Neuronal stem cell (in vitro differentiated cells): ENCODE data around the gene RANBP10.
A peak's percentile ranks its signal among the peaks of the same experiment; 100 is the strongest.
"Not testable (repeated sequence)": the region's sequence is repeated elsewhere in the genome, so short reads cannot be mapped to it uniquely, and the experiment has no call there.

Experiments used
- DNase-seq: peaks from one replicate; pipeline ENCODE4 v3.0.0-alpha.2; 2013; ENCODE audit warnings: low spot score
- H2AFZ ChIP-seq: one replicate; pipeline ENCODE4 v1.6.1; 2013; ENCODE audit warnings: mild to moderate bottlenecking, low read length, inconsistent platforms
- H2AK5ac ChIP-seq: 2 replicates; pipeline ENCODE4 v1.6.1; 2013; ENCODE audit warnings: low read depth, mild to moderate bottlenecking, inconsistent platforms, low read length, moderate library complexity, mixed read lengths
- H2BK120ac ChIP-seq: 2 replicates; pipeline ENCODE4 v1.6.1; 2013; ENCODE audit warnings: low read depth, mild to moderate bottlenecking, inconsistent platforms, low read length, moderate library complexity, mixed read lengths
- H2BK12ac ChIP-seq: one replicate; pipeline ENCODE4 v1.6.1; 2013; ENCODE audit warnings: low read length, inconsistent platforms
- H2BK15ac ChIP-seq: 2 replicates; pipeline ENCODE4 v1.6.1; 2013; ENCODE audit warnings: mild to moderate bottlenecking, low read length, inconsistent platforms, mixed read lengths
- H2BK5ac ChIP-seq: one replicate; pipeline ENCODE4 v1.6.1; 2013; ENCODE audit warnings: inconsistent platforms, mild to moderate bottlenecking, low read length, moderate library complexity
- H3K14ac ChIP-seq: one replicate; pipeline ENCODE4 v1.6.1; 2013; ENCODE audit warnings: low read length, inconsistent platforms
- H3K18ac ChIP-seq: 2 replicates; pipeline ENCODE4 v1.6.1; 2013; ENCODE audit warnings: low read length, inconsistent platforms
- H3K23ac ChIP-seq: 2 replicates; pipeline ENCODE4 v1.6.1; 2013; ENCODE audit warnings: low read depth, mild to moderate bottlenecking, mixed read lengths, low read length, inconsistent platforms; ENCODE audit not compliant: poor library complexity
- H3K27ac ChIP-seq: replicated peaks from 3 replicates; pipeline ENCODE4 v1.5.1; 2013; ENCODE audit warnings: low read length, inconsistent platforms
- H3K27me3 ChIP-seq, 3 experiments: 2 replicates each; pipeline ENCODE4 v1.6.1; 2013; ENCODE audit warnings: low read length in 3 of 3, mild to moderate bottlenecking in 2 of 3, inconsistent platforms in 1 of 3, low read depth in 1 of 3, mixed read lengths in 1 of 3, moderate library complexity in 1 of 3; ENCODE audit not compliant: control insufficient read depth in 3 of 3, insufficient read depth in 3 of 3
- H3K36me3 ChIP-seq, 2 donors: replicated peaks in 1 of 2; 2 replicates each; pipeline ENCODE4 v1.6.1; 2013; ENCODE audit warnings: low read length in 2 of 2; ENCODE audit not compliant: control insufficient read depth in 2 of 2, insufficient read depth in 2 of 2
- H3K4ac ChIP-seq: 2 replicates; pipeline ENCODE4 v1.6.1; 2013; ENCODE audit warnings: inconsistent platforms, mild to moderate bottlenecking, low read length, moderate library complexity
- H3K4me1 ChIP-seq, 2 donors: 1 replicate in 1 of 2; 2 replicates in 1 of 2; pipeline ENCODE4 v1.6.1; 2013; ENCODE audit warnings: low read length in 2 of 2, low read depth in 1 of 2; ENCODE audit not compliant: control insufficient read depth in 2 of 2, insufficient read depth in 1 of 2
- H3K4me2 ChIP-seq: one replicate; pipeline ENCODE4 v1.6.1; 2013; ENCODE audit warnings: mild to moderate bottlenecking, low read length, inconsistent platforms; ENCODE audit not compliant: insufficient read depth, poor library complexity, severe bottlenecking
- H3K4me3 ChIP-seq, 2 donors: 2 replicates each; pipeline ENCODE4 v1.5.1; 2013; ENCODE audit warnings: low read length in 2 of 2, mild to moderate bottlenecking in 2 of 2, inconsistent platforms in 1 of 2, moderate library complexity in 1 of 2
- H3K79me1 ChIP-seq: one replicate; pipeline ENCODE4 v1.6.1; 2013; ENCODE audit warnings: low read depth, mild to moderate bottlenecking, inconsistent platforms, low read length, moderate library complexity
- H3K9ac ChIP-seq: one replicate; pipeline ENCODE4 v1.6.1; 2013; ENCODE audit warnings: mild to moderate bottlenecking, low read depth, low read length, inconsistent platforms; ENCODE audit not compliant: poor library complexity
- H3K9me3 ChIP-seq, 2 donors: replicated peaks in 1 of 2; 2 replicates each; pipeline versions ENCODE3 to v1.6.1; 2013; ENCODE audit warnings: low read length in 2 of 2, mild to moderate bottlenecking in 2 of 2, inconsistent platforms in 1 of 2, low read depth in 1 of 2, mixed read lengths in 1 of 2, moderate library complexity in 1 of 2; ENCODE audit not compliant: control insufficient read depth in 2 of 2, insufficient read depth in 1 of 2
- H4K8ac ChIP-seq: one replicate; pipeline ENCODE4 v1.6.1; 2013; ENCODE audit warnings: low read depth, mild to moderate bottlenecking, inconsistent platforms, low read length, moderate library complexity
- H4K91ac ChIP-seq: one replicate; pipeline ENCODE4 v1.6.1; 2013; ENCODE audit warnings: low read length, low read depth, mild to moderate bottlenecking, inconsistent platforms; ENCODE audit not compliant: poor library complexity
- WGBS, 2 donors: extraction: QIAGEN DNeasy Blood & Tissue Kit; methylation state at CpG; one replicate each; pipeline ENCODE4 v1.1.7; 2013; ENCODE audit warnings: missing lambda C conversion rate in 2 of 2, mixed read lengths in 1 of 2; ENCODE audit not compliant: insufficient read length in 2 of 2, insufficient replicate concordance in 1 of 2; ENCODE audit errors: extremely low coverage in 2 of 2; 5-methylcytosine and 5-hydroxymethylcytosine counted together

RANBP10 gene

GRCh38 chr16:67841816-67842508, 35.6 kb upstream of the RANBP10 start, which contains the start of gene THAP11:
Gene THAP11 (plus strand): TSS chr16:67842320. CDS start chr16:67842555, 235 bp downstream.
- peaks cover 20 to 23% of the 10 kb centered on the region in 2 donors for H3K4me1 ChIP-seq

DNA sequence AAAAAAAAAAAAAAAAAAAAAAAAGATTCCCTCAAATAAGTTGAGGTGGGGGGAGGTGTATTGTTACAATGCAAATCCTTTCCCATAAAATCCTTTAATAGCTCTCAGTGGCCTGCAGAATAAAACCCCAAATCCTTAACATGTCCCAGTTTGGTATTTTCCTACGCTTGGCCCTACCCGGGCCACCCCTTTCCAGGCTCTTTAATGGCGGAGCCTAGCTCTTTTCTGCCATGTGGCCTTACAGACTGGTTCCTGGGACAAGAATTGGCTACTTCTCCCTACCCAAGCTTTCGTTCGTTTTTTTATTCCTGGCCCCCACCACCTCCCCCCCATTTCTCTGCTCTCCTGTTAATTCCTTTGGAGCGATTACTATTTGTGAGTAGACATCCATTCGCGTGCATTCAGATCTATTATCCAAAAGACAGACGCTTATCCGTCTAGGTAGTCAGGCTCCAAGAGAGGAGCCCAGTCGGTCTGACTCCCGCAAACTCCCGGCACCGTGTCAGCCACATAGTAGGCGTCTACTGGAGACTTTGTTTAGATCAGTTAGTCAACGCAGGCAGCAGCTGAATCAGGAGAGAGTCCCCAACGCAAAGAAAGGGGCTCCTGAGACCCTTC, 34.9 kb upstream of the RANBP10 start:
- H3K27ac ChIP-seq = no peak overlapping the region
- peaks cover 20 to 23% of the 10 kb centered on the region in 2 donors for H3K4me1 ChIP-seq
- H3K23ac ChIP-seq = peak overlapping the region; percentile 99
- peaks cover 3 to 16% of the 10 kb centered on the region in 2 donors for H3K36me3 ChIP-seq
- no peak overlapping the region for H2AK5ac ChIP-seq
- H3K4me3 ChIP-seq = peak overlapping the region in 1 of 2 donors; percentile 91
- H2BK15ac ChIP-seq = peak overlapping the region; percentile 69
- H4K8ac ChIP-seq = no peak overlapping the region
- no peak for DNase-seq
- H2BK12ac ChIP-seq = no peak overlapping the region
- no peak overlapping the region for H4K91ac ChIP-seq
- H3K9ac ChIP-seq = no peak overlapping the region
- peaks cover 9% of the 10 kb centered on the region for H3K79me1 ChIP-seq
- H3K18ac ChIP-seq = peak overlapping the region; percentile 73
- H2AFZ ChIP-seq = peak overlapping the region; percentile 100
- H3K27me3 ChIP-seq = no peaks in the 10 kb centered on the region
- no peaks in the 10 kb centered on the region for H3K9me3 ChIP-seq
- H3K14ac ChIP-seq = no peak overlapping the region
- H3K4ac ChIP-seq = no peak overlapping the region
- H2BK120ac ChIP-seq = no peak overlapping the region
- H3K4me2 ChIP-seq = no peak overlapping the region
- no CpG with 5 or more reads among the region's 17 CpGs for WGBS, 2 donors
- peak overlapping the region; percentile 97 for H2BK5ac ChIP-seq

More at GRCh38 chr16:67841816-67842508, 35.6 kb upstream of the RANBP10 start, which contains the start of gene THAP11:
- H3K14ac ChIP-seq = peak within 1 kb of the TSS; percentile 98
- H3K36me3 ChIP-seq = peaks cover 3 to 16% of the 10 kb centered on the region in 2 donors
- DNase-seq = peak; percentile 97
- no peak within 1 kb of the TSS for H4K8ac ChIP-seq
- peaks cover 9% of the 10 kb centered on the region for H3K79me1 ChIP-seq
- H3K27me3 ChIP-seq = no peaks in the 10 kb centered on the region
- WGBS, 2 donors = no CpG with 5 or more reads among the region's 83 CpGs
- H2BK12ac ChIP-seq = peak within 1 kb of the TSS; percentile 51
- peak within 1 kb of the TSS; percentile 100 for H2AFZ ChIP-seq
- H3K4me3 ChIP-seq = peak within 1 kb of the TSS; percentile 88 to 91
- peak within 1 kb of the TSS; percentile 89 for H3K4me2 ChIP-seq
- H3K27ac ChIP-seq = peak within 1 kb of the TSS; percentile 98
- H3K9ac ChIP-seq = peak within 1 kb of the TSS; percentile 98
- no peaks in the 10 kb centered on the region for H3K9me3 ChIP-seq
- H2BK15ac ChIP-seq = peak within 1 kb of the TSS; percentile 95
- peak within 1 kb of the TSS; percentile 99 for H3K23ac ChIP-seq
- peak within 1 kb of the TSS; percentile 22 for H4K91ac ChIP-seq
- H3K18ac ChIP-seq = peak within 1 kb of the TSS; percentile 100
- H2BK120ac ChIP-seq = no peak within 1 kb of the TSS
- H2BK5ac ChIP-seq = peak within 1 kb of the TSS; percentile 97
- H3K4ac ChIP-seq = no peak within 1 kb of the TSS
- H2AK5ac ChIP-seq = peak within 1 kb of the TSS; percentile 35

DNA sequence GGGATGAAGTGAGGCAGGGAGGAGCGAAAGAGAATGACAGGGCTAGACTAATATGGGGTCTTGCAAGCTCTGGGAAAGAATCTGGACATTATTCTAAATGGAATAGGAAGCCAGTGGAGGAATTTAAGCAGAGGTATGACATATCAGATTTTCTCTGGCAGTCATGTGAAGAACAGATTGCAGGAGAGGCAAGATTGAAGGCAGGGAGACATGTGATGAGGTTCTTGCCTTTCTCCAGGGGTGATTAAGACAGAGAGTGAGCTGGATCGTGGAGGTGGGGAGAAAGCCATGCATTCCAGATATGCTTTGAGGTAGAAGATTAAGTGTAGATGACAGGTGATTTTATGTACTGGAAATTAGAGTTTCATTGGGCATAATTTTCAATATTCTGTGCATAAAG, 31.5 kb upstream of the RANBP10 start:
- Histone ChIP-seq H3K14ac (no peak overlapping the region), H3K18ac (no peak overlapping the region), H2AK5ac (no peak overlapping the region), H2BK120ac (no peak overlapping the region), H2BK12ac (no peak overlapping the region), H4K8ac (no peak overlapping the region), H3K27me3 (no peaks in the 10 kb centered on the region), H3K4me1 (peaks cover 4% of the 10 kb centered on the region in 2 donors), H2AFZ (no peak overlapping the region), H3K36me3 (no peaks in the 10 kb centered on the region), H3K23ac (no peak overlapping the region), H2BK15ac (no peak overlapping the region), H3K9me3 (no peaks in the 10 kb centered on the region), H3K27ac (no peak overlapping the region), H3K79me1 (peaks cover 5% of the 10 kb centered on the region), H3K4ac (no peak overlapping the region), H2BK5ac (no peak overlapping the region), H3K4me3 (no peak overlapping the region), H3K9ac (no peak overlapping the region), H3K4me2 (no peak overlapping the region), H4K91ac (no peak overlapping the region)
- no peak for DNase-seq
- no CpG with 5 or more reads among the region's 2 CpGs for WGBS, 2 donors

DNA sequence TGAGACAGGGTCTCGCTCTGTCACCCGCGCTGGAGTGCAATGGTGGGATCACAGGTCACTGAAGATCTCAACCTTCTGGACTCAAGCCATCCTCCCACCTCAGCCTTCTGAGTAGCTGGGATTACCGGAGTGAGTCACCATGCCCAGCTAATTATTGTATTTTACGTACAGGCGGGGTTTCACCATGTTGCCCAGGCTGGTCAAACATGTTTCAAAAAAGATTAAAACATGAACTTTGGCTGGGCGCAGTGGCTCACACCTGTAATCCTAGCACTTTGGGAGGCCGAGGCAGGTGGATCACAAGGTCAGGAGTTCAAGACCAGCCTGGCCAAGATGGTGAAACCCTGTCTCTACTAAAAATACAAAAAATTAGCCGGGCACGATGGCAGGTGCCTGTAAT, 30.8 kb upstream of the RANBP10 start:
- not testable (repeated sequence) for H2AK5ac ChIP-seq, DNase-seq, H3K27me3 ChIP-seq, H3K9ac ChIP-seq, H3K4me1 ChIP-seq, H3K79me1 ChIP-seq, H4K91ac ChIP-seq, H2BK15ac ChIP-seq, H3K9me3 ChIP-seq, H3K18ac ChIP-seq, H3K14ac ChIP-seq, H3K4me3 ChIP-seq, H2BK5ac ChIP-seq, H2BK12ac ChIP-seq, H3K4me2 ChIP-seq, H2AFZ ChIP-seq, H4K8ac ChIP-seq, H3K23ac ChIP-seq, H2BK120ac ChIP-seq, H3K36me3 ChIP-seq, H3K4ac ChIP-seq, H3K27ac ChIP-seq
- whole genome bisulfite sequencing, 2 donors = no CpG with 5 or more reads among the region's 10 CpGs
